T-helper 1 cell (primary cell): ENCODE data around the gene PCDHGA6.
"Not testable (repeated sequence)": the region's sequence is repeated elsewhere in the genome, so short reads cannot be mapped to it uniquely, and the experiment has no call there.

Experiments
- DNase-seq, 5 donors: peaks; one replicate each; pipeline ENCODE4 v3.0.0-alpha.2; 2012 to 2020

Gene PCDHGA6

DNA sequence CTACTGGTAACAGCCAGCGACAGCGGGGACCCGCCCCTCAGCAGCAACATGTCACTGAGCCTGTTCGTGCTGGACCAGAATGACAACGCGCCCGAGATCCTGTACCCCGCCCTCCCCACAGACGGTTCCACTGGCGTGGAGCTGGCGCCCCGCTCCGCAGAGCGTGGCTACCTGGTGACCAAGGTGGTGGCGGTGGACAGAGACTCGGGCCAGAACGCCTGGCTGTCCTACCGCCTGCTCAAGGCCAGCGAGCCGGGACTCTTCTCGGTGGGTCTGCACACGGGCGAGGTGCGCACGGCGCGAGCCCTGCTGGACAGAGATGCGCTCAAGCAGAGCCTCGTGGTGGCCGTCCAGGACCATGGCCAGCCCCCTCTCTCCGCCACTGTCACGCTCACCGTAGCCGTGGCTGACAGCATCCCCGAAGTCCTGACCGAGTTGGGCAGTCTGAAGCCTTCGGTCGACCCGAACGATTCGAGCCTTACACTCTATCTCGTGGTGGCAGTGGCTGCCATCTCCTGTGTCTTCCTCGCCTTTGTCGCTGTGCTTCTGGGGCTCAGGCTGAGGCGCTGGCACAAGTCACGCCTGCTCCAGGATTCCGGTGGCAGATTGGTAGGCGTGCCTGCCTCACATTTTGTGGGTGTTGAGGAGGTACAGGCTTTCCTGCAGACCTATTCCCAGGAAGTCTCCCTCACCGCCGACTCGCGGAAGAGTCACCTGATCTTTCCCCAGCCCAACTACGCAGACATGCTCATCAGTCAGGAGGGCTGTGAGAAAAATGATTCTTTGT is 20.9 kb downstream of the PCDHGA6 start:
- not testable (repeated sequence) for DNase-seq

DNA sequence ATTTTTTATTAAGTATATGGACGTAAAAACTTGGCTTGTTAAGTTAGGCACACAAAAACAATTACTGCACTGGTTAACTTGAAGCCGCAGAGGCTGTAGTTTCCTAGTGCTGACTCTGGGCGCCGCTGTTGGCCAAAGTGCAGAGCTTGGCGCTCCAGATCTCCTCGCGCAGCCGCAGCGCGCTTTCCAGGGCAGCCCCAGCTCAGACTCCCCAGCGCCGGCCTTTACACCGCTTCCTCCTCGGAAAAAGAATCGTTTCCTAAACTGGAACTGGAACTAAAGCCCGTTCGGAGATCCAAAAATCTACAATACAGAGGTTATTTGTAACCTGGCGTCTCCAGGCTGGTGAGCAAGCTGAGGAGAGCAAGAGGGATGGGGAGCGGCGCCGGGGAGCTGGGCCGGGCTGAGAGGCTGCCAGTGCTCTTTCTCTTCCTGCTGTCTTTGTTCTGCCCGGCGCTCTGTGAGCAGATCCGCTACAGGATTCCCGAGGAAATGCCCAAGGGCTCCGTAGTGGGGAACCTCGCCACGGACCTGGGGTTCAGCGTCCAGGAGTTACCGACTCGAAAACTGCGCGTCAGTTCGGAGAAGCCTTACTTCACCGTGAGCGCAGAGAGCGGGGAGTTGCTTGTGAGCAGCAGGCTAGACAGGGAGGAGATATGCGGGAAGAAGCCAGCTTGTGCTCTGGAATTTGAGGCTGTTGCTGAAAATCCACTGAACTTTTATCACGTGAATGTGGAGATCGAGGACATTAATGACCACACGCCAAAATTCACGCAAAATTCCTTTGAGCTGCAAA is 24.3 kb downstream of the PCDHGA6 start, which contains the start of gene PCDHGB5:
Gene PCDHGB5, plus strand, starts transcription at position 192 of the 796 bp plus-strand sequence. Its CDS starts 181 bp downstream, at position 373.
- peak in 2 of 5 donors; percentile 18 to 24 for DNase-seq

DNA sequence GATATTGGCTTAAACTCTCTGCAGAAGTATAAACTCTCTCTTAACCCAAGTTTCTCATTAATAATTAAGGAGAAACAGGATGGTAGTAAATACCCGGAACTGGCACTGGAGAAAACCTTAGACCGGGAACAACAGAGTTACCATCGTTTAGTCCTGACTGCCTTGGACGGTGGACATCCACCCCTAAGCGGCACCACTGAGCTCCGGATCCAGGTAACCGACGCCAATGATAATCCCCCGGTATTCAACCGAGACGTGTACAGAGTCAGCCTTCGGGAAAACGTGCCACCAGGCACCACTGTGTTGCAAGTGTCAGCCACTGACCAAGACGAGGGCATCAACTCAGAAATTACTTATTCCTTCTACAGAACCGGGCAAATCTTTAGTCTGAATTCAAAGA is 24.9 kb downstream of the PCDHGA6 start:
- no peak for DNase-seq

DNA sequence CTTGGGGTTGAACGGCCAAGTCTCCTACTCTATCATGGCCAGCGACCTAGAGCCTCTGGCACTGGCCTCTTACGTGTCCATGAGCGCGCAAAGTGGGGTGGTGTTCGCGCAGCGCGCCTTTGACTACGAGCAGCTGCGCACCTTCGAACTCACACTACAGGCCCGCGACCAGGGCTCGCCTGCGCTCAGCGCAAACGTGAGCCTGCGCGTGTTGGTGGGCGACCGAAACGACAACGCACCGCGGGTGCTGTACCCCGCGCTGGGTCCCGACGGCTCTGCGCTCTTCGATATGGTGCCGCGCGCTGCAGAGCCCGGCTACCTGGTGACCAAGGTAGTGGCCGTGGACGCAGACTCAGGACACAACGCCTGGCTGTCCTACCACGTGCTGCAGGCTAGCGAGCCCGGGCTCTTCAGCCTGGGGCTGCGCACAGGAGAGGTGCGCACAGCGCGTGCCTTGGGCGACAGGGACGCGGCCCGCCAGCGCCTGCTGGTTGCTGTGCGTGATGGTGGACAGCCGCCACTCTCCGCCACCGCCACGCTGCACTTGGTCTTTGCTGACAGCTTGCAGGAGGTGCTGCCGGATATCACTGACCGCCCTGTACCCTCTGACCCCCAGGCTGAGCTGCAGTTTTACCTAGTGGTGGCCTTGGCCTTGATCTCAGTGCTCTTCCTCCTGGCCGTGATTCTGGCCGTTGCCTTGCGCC is 26.0 kb downstream of the PCDHGA6 start:
- no peak for DNase-seq

DNA sequence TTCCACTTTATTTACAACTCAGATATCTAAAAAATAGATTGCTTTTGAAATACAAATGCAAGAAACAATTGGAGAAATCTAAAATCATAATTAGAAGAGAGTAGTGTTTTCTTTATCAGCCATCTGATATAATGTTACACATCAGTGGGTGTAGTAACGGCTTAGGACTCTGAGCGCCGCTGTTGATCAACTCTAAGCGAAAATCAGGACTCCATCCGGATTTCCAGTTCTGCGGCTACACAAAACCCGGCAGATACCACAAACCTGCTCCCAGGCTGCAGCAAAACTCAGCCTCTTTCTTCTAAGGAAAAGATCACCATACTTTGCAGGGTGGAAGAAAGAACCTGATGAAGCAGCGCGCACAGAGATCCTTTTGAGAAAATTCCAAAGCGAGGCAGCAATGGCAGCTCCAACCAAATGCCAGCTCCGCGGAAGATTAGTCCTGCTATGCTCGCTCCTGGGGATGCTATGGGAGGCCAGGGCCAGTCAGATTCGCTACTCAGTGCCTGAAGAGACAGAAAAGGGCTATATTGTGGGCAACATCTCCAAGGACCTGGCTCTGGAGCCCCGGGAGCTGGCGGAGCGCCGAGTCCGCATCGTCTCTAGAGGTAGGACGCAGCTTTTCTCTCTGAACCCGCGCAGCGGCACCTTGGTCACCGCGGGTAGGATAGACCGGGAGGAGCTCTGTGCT is 29.0 kb downstream of the PCDHGA6 start, which contains the start of gene PCDHGA9:
Gene PCDHGA9, plus strand, starts transcription at position 226 of the 691 bp plus-strand sequence. Its CDS starts 175 bp downstream, at position 401.
- DNase-seq: no peak

DNA sequence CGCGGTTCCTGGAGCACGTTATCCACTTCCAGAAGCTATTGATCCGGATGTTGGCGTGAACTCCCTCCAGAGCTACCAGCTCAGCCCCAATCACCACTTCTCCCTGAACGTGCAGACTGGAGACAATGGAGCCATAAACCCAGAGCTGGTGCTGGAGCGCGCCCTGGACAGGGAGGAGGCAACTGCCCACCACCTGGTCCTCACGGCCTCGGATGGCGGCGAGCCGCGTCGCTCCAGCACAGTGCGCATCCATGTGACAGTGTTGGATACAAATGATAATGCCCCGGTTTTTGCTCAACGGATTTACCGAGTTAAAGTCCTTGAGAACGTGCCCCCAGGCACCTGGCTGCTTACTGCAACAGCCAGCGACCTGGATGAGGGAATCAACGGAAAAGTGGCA is 29.7 kb downstream of the PCDHGA6 start:
- DNase-seq: no peak

DNA sequence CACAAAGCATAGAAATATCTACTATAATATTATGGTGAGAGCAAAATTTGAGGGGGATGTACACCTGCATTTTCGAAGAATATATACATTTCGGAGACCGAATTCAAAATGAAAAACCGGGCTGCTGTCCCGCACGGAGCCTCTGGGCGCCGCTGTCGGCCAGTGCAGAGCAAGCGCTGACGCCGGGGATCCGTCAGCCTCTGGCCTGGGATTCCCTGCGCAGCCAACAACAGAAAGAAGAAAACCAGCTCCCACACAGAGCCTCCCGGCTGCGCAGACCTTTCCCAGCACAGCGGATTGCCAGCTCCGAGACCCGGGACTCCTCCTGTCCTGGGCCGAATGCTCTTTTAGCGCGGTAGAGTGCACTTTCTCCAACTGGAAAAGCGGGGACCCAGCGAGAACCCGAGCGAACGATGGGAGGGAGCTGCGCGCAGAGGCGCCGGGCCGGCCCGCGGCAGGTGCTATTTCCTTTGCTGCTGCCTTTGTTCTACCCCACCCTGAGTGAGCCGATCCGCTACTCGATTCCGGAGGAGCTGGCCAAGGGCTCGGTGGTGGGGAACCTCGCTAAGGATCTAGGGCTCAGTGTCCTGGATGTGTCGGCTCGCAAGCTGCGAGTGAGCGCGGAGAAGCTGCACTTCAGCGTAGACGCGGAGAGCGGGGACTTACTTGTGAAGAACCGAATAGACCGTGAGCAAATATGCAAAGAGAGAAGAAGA is 34.3 kb downstream of the PCDHGA6 start, which contains the start of gene PCDHGB6:
Gene PCDHGB6, plus strand, starts transcription at position 232 of the 716 bp plus-strand sequence. Its CDS starts 182 bp downstream, at position 414.
- DNase-seq: peak in 2 of 5 donors; percentile 23 to 25

DNA sequence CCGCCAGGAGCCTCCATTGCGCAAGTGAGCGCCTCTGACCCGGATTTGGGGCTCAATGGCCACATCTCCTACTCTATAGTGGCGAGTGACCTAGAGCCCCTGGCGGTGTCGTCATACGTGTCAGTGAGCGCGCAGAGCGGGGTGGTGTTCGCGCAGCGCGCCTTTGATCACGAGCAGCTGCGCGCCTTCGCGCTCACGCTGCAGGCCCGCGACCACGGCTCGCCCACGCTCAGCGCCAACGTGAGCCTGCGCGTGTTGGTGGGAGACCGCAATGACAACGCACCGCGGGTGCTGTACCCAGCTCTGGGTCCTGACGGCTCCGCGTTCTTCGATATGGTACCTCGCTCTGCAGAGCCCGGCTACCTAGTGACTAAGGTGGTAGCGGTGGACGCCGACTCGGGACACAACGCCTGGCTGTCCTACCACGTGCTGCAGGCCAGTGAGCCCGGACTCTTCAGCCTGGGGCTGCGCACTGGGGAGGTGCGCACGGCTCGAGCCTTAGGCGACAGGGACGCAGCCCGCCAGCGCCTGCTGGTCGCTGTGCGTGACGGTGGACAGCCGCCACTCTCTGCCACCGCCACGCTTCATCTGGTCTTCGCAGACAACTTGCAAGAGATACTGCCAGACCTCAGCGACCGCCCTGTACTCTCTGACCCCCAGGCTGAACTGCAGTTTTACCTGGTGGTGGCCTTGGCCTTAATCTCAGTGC is 36.1 kb downstream of the PCDHGA6 start:
- no peak for DNase-seq

DNA sequence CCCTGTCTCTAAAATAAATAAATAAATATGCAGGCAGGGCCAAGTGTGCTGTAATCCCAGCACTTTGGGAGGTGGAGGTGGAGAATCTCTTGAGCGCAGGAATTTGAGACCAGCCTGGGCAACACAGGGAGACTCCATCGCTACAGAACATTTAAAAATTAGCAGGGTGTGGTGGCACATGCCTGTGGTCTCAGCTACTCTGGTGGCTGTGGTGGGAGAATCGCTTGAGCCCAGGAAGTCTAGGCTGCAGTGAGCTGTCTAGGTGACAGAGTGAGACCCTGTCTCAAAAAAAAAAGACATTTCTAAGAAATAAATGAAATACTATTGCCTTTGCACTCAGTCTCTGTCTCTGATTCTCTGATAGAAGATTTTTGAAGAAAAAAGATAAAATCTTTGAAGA is 37.9 kb downstream of the PCDHGA6 start:
- no peak for DNase-seq

DNA sequence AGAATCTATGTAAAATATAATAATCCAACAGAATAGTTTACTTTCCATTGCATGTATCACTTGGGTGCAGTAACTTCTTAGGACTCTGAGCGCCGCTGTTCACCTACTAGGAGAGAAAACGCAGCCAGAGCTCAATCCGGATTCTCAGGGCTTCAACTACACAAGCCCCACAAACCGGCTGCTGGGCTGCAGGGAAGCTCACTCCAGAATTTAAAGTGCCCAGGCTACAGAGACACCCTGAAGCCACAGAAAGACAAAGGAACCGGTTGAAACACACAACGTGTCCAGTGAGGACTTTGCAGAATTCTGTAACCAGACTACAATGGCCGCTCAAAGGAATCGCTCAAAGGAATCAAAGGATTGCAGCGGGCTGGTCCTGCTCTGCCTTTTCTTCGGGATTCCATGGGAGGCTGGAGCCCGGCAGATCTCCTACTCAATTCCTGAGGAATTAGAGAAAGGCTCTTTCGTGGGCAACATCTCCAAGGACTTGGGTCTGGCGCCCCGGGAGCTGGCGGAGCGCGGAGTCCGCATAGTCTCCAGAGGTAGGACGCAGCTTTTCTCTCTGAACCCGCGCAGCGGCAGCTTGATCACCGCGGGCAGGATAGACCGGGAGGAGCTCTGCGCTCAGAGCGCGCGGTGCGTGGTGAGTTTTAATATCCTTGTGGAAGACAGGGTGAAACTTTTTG is 39.3 kb downstream of the PCDHGA6 start, which contains the start of gene PCDHGA10:
Gene PCDHGA10, plus strand, starts transcription at position 134 of the 686 bp plus-strand sequence. Its CDS starts 189 bp downstream, at position 323.
- peak in 3 of 5 donors; percentile 29 to 56 (median 55) for DNase-seq

DNA sequence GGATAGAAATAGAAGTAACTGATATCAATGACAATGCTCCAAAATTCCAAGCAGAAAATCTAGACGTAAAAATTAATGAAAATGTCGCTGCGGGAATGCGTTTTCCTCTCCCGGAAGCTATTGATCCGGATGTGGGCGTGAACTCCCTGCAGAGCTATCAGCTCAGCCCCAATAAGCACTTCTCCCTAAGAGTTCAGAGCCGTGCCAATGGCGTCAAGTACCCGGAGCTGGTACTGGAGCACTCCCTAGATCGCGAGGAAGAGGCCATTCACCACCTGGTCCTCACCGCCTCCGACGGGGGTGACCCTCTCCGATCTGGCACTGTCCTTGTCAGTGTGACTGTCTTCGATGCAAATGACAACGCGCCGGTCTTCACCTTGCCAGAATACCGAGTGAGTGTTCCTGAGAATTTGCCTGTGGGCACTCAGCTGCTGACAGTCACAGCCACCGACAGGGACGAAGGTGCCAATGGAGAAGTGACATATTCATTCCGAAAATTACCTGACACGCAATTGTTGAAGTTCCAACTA is 39.9 kb downstream of the PCDHGA6 start:
- no peak for DNase-seq

DNA sequence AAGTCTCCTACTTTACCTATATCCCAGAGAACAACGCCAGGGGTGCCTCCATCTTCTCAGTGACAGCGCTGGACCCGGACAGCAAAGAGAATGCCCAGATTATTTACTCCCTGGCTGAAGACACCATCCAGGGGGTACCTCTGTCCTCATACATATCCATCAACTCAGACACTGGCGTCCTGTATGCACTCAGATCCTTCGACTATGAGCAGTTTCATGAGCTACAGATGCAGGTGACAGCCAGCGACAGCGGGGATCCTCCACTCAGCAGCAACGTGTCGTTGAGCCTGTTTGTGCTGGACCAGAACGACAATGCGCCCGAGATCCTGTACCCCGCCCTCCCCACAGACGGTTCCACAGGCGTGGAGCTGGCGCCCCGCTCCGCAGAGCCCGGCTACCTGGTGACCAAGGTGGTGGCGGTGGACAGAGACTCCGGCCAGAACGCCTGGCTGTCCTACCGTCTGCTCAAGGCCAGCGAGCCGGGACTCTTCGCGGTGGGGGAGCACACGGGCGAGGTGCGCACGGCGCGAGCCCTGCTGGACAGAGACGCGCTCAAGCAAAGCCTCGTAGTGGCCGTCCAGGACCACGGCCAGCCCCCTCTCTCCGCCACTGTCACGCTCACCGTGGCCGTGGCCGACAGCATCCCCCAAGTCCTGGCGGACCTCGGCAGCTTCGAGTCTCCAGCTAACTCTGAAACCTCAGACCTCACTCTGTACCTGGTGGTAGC is 41.0 kb downstream of the PCDHGA6 start:
- not testable (repeated sequence) for DNase-seq

DNA sequence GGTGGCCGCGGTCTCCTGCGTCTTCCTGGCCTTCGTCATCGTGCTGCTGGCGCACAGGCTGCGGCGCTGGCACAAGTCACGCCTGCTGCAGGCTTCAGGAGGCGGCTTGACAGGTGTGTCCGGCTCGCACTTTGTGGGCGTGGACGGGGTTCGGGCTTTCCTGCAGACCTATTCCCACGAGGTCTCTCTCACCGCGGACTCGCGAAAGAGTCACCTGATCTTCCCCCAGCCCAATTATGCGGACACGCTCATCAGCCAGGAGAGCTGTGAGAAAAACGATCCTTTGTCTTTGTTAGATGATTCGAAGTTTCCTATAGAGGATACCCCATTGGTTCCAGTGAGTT is 41.6 kb downstream of the PCDHGA6 start:
- DNase-seq: not testable (repeated sequence)

DNA sequence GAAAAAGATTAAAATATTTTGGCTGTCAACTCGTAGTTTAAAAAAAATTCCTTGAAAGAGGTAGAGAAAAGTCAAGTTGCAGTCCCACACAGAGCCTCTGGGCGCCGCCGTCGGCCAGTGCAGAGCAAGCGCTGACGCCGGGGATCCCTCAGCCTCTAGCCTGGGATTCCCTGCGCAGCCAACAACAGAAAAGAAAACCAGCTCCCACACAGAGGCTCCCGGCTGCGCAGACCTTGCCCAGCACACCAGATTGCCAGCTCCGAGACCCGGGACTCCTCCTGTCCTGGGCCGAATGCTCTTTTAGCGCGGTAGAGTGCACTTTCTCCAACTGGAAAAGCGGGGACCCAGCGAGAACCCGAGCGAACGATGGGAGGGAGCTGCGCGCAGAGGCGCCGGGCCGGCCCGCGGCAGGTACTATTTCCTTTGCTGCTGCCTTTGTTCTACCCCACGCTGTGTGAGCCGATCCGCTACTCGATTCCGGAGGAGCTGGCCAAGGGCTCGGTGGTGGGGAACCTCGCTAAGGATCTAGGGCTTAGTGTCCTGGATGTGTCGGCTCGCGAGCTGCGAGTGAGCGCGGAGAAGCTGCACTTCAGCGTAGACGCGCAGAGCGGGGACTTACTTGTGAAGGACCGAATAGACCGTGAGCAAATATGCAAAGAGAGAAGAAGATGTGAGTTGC is 43.9 kb downstream of the PCDHGA6 start, which contains the start of gene PCDHGB7:
Gene PCDHGB7, plus strand, starts transcription at position 184 of the 679 bp plus-strand sequence. Its CDS starts 183 bp downstream, at position 367.
- DNase-seq: peak in 2 of 5 donors; percentile 31 to 36

DNA sequence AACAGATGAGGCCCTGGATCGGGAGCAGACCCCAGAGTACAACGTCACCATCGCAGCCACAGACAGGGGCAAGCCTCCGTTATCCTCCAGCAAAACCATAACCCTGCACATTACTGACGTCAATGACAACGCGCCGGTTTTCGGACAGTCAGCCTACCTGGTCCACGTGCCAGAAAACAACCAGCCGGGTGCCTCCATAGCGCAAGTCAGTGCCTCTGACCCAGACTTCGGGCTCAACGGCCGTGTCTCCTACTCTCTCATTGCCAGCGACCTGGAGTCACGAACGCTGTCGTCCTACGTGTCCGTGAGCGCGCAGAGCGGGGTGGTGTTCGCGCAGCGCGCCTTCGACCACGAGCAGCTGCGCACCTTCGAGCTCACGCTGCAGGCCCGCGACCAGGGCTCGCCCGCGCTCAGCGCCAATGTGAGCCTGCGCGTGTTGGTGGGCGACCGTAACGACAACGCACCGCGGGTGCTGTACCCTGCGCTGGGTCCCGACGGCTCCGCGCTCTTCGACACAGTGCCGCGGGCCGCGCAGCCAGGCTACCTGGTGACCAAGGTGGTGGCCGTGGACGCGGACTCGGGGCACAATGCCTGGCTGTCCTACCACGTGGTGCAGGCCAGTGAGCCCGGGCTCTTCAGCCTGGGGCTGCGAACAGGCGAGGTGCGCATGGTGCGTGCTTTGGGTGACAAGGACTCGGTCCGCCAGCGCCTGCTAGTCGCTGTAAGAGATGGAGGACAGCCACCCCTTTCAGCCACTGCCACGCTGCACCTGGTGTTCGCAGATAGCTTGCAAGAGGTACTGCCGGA is 45.6 kb downstream of the PCDHGA6 start:
- no peak for DNase-seq

DNA sequence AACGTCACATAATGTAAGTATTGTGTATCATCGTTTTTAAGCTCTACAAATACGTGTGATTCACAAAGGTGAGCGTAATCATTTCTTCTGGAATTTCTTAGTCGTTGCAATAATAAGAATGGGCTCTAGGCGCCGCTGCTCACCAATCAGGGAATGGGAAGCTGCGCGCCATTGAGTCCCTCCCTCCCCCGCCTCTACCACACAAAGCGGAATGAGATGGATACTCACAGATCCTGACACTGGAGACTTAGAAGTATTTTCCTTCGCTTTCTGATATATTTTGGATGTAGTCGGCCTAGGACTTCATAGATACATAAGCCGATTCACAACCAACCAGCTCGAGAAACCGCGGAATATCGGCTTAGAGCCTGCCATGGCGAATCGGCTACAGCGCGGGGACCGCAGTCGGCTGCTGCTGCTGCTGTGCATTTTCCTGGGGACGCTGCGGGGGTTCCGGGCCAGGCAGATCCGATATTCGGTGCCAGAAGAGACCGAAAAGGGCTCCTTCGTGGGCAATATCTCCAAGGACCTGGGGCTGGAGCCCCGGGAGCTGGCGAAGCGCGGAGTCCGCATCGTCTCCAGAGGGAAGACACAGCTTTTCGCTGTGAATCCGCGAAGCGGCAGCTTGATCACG is 47.3 kb downstream of the PCDHGA6 start, which contains the start of gene PCDHGA11:
Gene PCDHGA11, plus strand, starts transcription at position 197 of the 634 bp plus-strand sequence. Its CDS starts 177 bp downstream, at position 374.
- peak in 2 of 5 donors; percentile 27 to 35 for DNase-seq

DNA sequence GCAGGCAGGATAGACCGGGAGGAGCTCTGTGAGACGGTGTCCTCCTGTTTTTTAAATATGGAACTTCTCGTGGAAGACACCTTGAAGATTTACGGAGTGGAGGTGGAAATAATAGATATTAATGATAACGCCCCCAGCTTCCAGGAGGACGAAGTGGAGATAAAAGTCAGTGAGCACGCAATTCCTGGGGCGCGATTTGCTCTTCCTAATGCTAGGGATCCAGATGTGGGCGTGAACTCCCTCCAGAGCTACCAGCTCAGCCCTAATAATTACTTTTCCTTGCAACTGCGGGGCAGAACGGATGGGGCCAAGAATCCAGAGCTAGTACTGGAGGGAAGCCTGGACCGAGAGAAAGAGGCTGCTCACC is 47.8 kb downstream of the PCDHGA6 start:
- DNase-seq: no peak
